K562 (cell line): Measurements from ENCODE around the gene CCDC78. TPM values are rescaled to one million over a fixed set of nuclear protein-coding genes. Genes with fewer than 3 reads are reported as not detected.

ENCODE experiments used
- ATAC-seq: fragments of 200-7000 bp; cut with Tn5 transposase; 3 replicates; pipeline ENCODE4 v1.9.1; 2020; ENCODE audit warnings: moderate library complexity
- BruUV-seq: library from RNA; stranded (reverse); fragments of 400-500 nt; replicated peaks from 2 replicates; lab custom pipeline; 2021; lab: Mats Ljungman, UMichigan
- CTCF ChIA-PET: fragments of 300-600 bp; formaldehyde crosslinking; extraction: SDS; loops from one replicate; lab custom pipeline; 2021; ENCODE audit warnings: low intra/inter-chr PET ratio; lab: Yijun Ruan, JAX
- POLR2A ChIA-PET: fragments of 300-600, 350-650 bp; sonication (Branson Sonifier 250); formaldehyde crosslinking; extraction: SDS; loops from one replicate; lab custom pipeline; 2021; ENCODE audit warnings: antibody characterized with exemption, inconsistent platforms; lab: Yijun Ruan, JAX
- DNase-seq, 4 experiments: peaks; one replicate each; pipeline versions ENCODE4 v3.0.0 to v3.0.0-alpha.2; 2011 to 2018; ENCODE audit warnings: low spot score in 3 of 4, mixed read lengths in 3 of 4; ENCODE audit errors: extremely low read depth in 1 of 4
- FAIRE-seq: peaks from 2 replicates; lab custom pipeline; 2011; peaks lifted over from hg19 to GRCh38; lab: Jason Lieb, UNC
- H2AFZ ChIP-seq: 2 replicates; pipeline ENCODE4 v1.6.0; 2011; ENCODE audit warnings: low read depth, low read length, control low read depth, inconsistent platforms
- H3K27ac ChIP-seq: fragments of 200-600 bp; 3 replicates; pipeline ENCODE4 v1.8.0; 2011; ENCODE audit warnings: low read depth, mild to moderate bottlenecking, control low read depth, inconsistent platforms, low read length, moderate library complexity, mixed read lengths; ENCODE audit errors: extremely low read depth
- H3K27me3 ChIP-seq, 2 experiments: fragments of 300-600 bp in 1 of 2; 2 replicates in 1 of 2; 3 replicates in 1 of 2; pipeline versions ENCODE4 v1.6.0 to v1.8.0; 2011; ENCODE audit warnings: inconsistent platforms in 2 of 2, low read length in 2 of 2, mild to moderate bottlenecking in 1 of 2, mixed read lengths in 1 of 2, moderate library complexity in 1 of 2; ENCODE audit not compliant: control insufficient read depth in 2 of 2, insufficient read depth in 2 of 2
- H3K36me3 ChIP-seq: fragments of 300-600 bp; 3 replicates; pipeline ENCODE4 v1.8.0; 2011; ENCODE audit warnings: mild to moderate bottlenecking, low read length, inconsistent platforms; ENCODE audit not compliant: control insufficient read depth, insufficient read depth
- H3K4me1 ChIP-seq, 2 experiments: fragments of 200-600 bp in 1 of 2; replicated peaks in 1 of 2; 2 replicates in 1 of 2; 3 replicates in 1 of 2; pipeline versions ENCODE4 v1.5.1 to v1.8.0; 2011; ENCODE audit warnings: inconsistent platforms in 2 of 2, low read length in 2 of 2, mild to moderate bottlenecking in 1 of 2, mixed read lengths in 1 of 2, moderate library complexity in 1 of 2; ENCODE audit not compliant: control insufficient read depth in 2 of 2, insufficient read depth in 2 of 2
- H3K4me2 ChIP-seq: 2 replicates; pipeline ENCODE4 v1.6.1; 2011; ENCODE audit warnings: low read length, control low read depth, inconsistent platforms, mixed read lengths; ENCODE audit not compliant: insufficient read depth
- H3K4me3 ChIP-seq: fragments of 200-600 bp; sonication (generic), shearing (Covaris generic); 2 replicates; pipeline ENCODE4 v1.5.1; 2016; ENCODE audit warnings: control low read depth, inconsistent platforms
- H3K79me2 ChIP-seq: fragments of 200-600 bp; 3 replicates; pipeline ENCODE4 v1.8.0; 2011; ENCODE audit warnings: low read length, inconsistent platforms; ENCODE audit not compliant: control insufficient read depth, insufficient read depth
- H3K9ac ChIP-seq, 2 experiments: 2 replicates each; pipeline versions ENCODE4 v1.6.0 to v1.6.1; 2011; ENCODE audit warnings: low read depth in 2 of 2, low read length in 2 of 2, control low read depth in 1 of 2, inconsistent platforms in 1 of 2, mild to moderate bottlenecking in 1 of 2, mixed read lengths in 1 of 2; ENCODE audit not compliant: insufficient read depth in 1 of 2
- H3K9me1 ChIP-seq: one replicate; pipeline ENCODE4 v1.6.0; 2011; ENCODE audit warnings: inconsistent platforms, mild to moderate bottlenecking, low read length, moderate library complexity; ENCODE audit not compliant: control insufficient read depth, insufficient read depth
- H3K9me3 ChIP-seq: replicated peaks from 2 replicates; pipeline ENCODE4 v1.5.1; 2011; ENCODE audit warnings: low read depth, low read length, inconsistent platforms; ENCODE audit not compliant: control insufficient read depth, insufficient read depth
- H4K20me1 ChIP-seq: replicated peaks from 2 replicates; pipeline ENCODE4 v1.6.1; 2011; ENCODE audit warnings: low read length, inconsistent platforms, mixed read lengths; ENCODE audit not compliant: control insufficient read depth, insufficient read depth
- CTBP1 ChIP-seq: fragments of 450-650 bp; IDR thresholded peaks from 2 replicates; pipeline ENCODE4 v1.6.1; 2016; ENCODE audit warnings: borderline replicate concordance
- KHSRP ChIP-seq: fragments of 450-650 bp; IDR thresholded peaks from 2 replicates; pipeline ENCODE4 v1.6.1; 2017
- SAFB ChIP-seq: fragments of 200-400 bp; formaldehyde crosslinking; IDR thresholded peaks from 2 replicates; pipeline ENCODE4 v1.6.1; 2017; ENCODE audit warnings: low read depth, low read length, borderline replicate concordance
- ZBTB7A ChIP-seq: IDR thresholded peaks from 2 replicates; pipeline ENCODE4 v1.6.1; 2011; ENCODE audit warnings: low read depth, mild to moderate bottlenecking, low read length, moderate library complexity, borderline replicate concordance; ENCODE audit not compliant: control insufficient read depth
- WGBS: fragments of 100-300 bp; shearing (Covaris generic); methylation state at CpG from one replicate; pipeline ENCODE4 v1.1.6; 2016; ENCODE audit warnings: low coverage, mixed read lengths; ENCODE audit not compliant: insufficient coverage; ENCODE audit errors: missing lambda C conversion rate; 5-methylcytosine and 5-hydroxymethylcytosine counted together
- in situ Hi-C: fragments of 300-500 bp; cut with MboI; formaldehyde crosslinking; loops from 4 replicates; pipeline ENCODE4 v1.15.0; 2018; ENCODE audit warnings: inconsistent platforms, mixed read lengths
- intact Hi-C: fragments of 100-400 bp; cut with micrococcal nuclease; formaldehyde crosslinking; loops from 2 replicates; pipeline ENCODE4 v1.14.2; 2022
- polyA plus RNA-seq, 8 experiments: library from polyadenylated mRNA; depleted of rRNA in 4 of 8; stranded (reverse) in 5 of 8; unstranded in 3 of 8; fragments of >200 nt; fragmentation: Nextera tagmentation in 2 of 8; fragmentation: Illumina TruSeq in 1 of 8; extraction: Ambion mirVana in 2 of 8; extraction: Trizol in 1 of 8; gene quantifications; 2 replicates each; pipeline versions ENCODE4 v1.2.1 to v1.2.3, GENCODE V29; 2011 to 2014; ENCODE audit warnings: inconsistent platforms in 1 of 8, missing spikeins in 1 of 8
- total RNA-seq, 7 experiments: library from RNA; depleted of rRNA in 6 of 7; stranded (reverse); fragments of >200 nt in 6 of 7; fragmentation: Illumina TruSeq in 2 of 7; extraction: Trizol in 2 of 7; gene quantifications; 2 replicates each; pipeline versions ENCODE4 v1.2.1 to v1.2.3, GENCODE V29; 2011 to 2021; ENCODE audit warnings: low replicate concordance in 1 of 7

The CCDC78 gene
- total and polyA plus RNA-seq, 9 of the 15 experiments (the other 6 are each of a cell fraction or from before 2014, with no cell fraction given), result 0.24 to 17.7 (median 2.9) TPM

- peak; percentile 2; the same call in 1 of the 2 replicates for TF ChIP-seq ZBTB7A
- TF ChIP-seq CTBP1, result no peak
These were observed 44.2 kb upstream of the CCDC78 start for GRCh38 chr16:770411-770810.

GRCh38 chr16:769934-770333, 43.7 kb upstream of the CCDC78 start:
- H3K9ac ChIP-seq, result no peak overlapping the region; a peak in 2 of 4 replicates
- peaks cover 0 to 6% of the 10 kb centered on the region in 2 experiments; a peak in 1 of 5 replicates for H3K27me3 ChIP-seq
- no peak overlapping the region for H3K4me2 ChIP-seq
- peaks cover 2% of the 10 kb centered on the region for H3K9me1 ChIP-seq
- BruUV-seq, result no TSS peak
- 33% methylated on average over 10 of the region's 19 CpGs for WGBS
- DNase-seq (no peak), ATAC-seq (no peak)
- no peak overlapping the region for H2AFZ ChIP-seq
- 0 out of 2 replicates have a peak, but pooled peaks cover 3% of the 10 kb centered on the region for H4K20me1 ChIP-seq
- in situ Hi-C loops, result no loop called here
- H3K27ac ChIP-seq, result no peak overlapping the region
- TF ChIP-seq ZBTB7A (peak; percentile 8; the same call in 1 of the 2 replicates), KHSRP (no peak), SAFB (peak; percentile 71)
- TF ChIP-seq, all 486 proteins: peak for 2
- ChIA-PET POLR2A (interaction anchor here (0.9 kb wide), 1 partner anchor 11 kb away, joined by 7 read pairs; no protein-coding TSS in a partner anchor), CTCF (no interaction called here)
- no peak overlapping the region for H3K4me3 ChIP-seq
- peaks cover 0 to 67% of the 10 kb centered on the region in 2 experiments; a peak in 2 of 5 replicates for H3K4me1 ChIP-seq
- intact Hi-C loops, result no loop called here
- H3K79me2 ChIP-seq, result no peaks in the 10 kb centered on the region
- H3K9me3 ChIP-seq, result no peaks in the 10 kb centered on the region
- H3K36me3 ChIP-seq, result no peaks in the 10 kb centered on the region
- FAIRE-seq, result no peak

More at GRCh38 chr16:770411-770810, 44.2 kb upstream of the CCDC78 start:
- peaks cover 0 to 4% of the 10 kb centered on the region in 2 experiments; a peak in 1 of 5 replicates for H3K27me3 ChIP-seq
- no peaks in the 10 kb centered on the region for H3K79me2 ChIP-seq
- H3K9me1 ChIP-seq, result peaks cover 2% of the 10 kb centered on the region
- H3K9ac ChIP-seq, result no peak overlapping the region
- H3K27ac ChIP-seq, result no peak overlapping the region
- peaks cover 0 to 67% of the 10 kb centered on the region in 2 experiments; a peak in 2 of 5 replicates for H3K4me1 ChIP-seq
- 62% methylated on average over 7 of the region's 13 CpGs for WGBS
- ChIA-PET CTCF (no interaction called here), POLR2A (interaction anchor here (0.9 kb wide), 1 partner anchor 10 kb away, joined by 7 read pairs; no protein-coding TSS in a partner anchor)
- no peak for ATAC-seq
- intact Hi-C loops (no loop called here), in situ Hi-C loops (no loop called here)
- no peak overlapping the region for H3K4me3 ChIP-seq
- BruUV-seq, result no TSS peak
- 0 out of 2 replicates have a peak, but pooled peaks cover 3% of the 10 kb centered on the region for H4K20me1 ChIP-seq
- FAIRE-seq, result no peak
- H2AFZ ChIP-seq, result no peak overlapping the region
- no peak for DNase-seq
- no peaks in the 10 kb centered on the region for H3K9me3 ChIP-seq
- H3K36me3 ChIP-seq, result no peaks in the 10 kb centered on the region
- no peak overlapping the region for H3K4me2 ChIP-seq
